CD4-positive, alpha-beta T cell treated with Interleukin-1 beta for 1 hour (primary cell): ENCODE measurements around the gene STYK1.

ENCODE experiments used
- DNase-seq, 2 donors: peaks; one replicate each; pipeline ENCODE4 v3.0.0-alpha.2; 2020 to 2022

STYK1 gene, protein sequence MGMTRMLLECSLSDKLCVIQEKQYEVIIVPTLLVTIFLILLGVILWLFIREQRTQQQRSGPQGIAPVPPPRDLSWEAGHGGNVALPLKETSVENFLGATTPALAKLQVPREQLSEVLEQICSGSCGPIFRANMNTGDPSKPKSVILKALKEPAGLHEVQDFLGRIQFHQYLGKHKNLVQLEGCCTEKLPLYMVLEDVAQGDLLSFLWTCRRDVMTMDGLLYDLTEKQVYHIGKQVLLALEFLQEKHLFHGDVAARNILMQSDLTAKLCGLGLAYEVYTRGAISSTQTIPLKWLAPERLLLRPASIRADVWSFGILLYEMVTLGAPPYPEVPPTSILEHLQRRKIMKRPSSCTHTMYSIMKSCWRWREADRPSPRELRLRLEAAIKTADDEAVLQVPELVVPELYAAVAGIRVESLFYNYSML

DNA sequence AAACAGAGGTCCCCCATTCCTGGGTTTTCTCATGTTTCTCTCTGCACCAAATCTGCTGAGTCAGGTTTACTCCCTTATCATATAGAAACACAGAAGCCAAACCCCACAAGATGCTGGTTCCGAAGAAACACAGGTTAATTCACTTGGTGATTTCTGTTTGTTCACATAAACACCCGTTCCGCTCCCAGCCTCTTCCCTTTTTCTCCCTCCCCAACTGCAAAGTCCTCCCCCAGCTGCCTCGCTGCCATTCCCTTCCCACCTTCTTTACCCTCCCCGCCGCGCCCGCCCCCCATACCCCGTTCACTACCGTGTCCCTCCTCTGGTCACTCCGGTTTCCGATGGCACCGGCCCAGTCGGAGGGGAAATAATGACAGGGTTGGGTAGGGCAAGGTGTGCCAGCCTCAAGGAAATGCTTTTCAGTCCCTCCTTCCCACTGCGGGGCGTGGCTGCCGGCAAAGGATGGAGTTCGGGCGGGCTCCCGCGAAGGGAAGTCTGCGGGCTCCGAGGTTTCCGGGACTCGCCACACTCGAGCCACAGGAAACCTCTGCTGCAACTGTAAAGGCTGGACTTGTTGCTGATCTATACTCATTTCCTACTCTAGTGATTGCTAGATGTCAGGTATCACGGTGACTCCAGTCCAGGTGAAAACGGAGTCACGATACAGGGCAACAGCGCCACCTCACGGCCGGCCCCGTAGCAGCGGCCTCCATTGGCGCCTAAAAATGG lies at the start of gene STYK1:
Gene STYK1 (minus strand): TSS at position 394 of the 726 bp plus-strand sequence. CDS start 39,434 bp downstream, outside the sequence.
- DNase-seq = peak; percentile 66 to 80

DNA sequence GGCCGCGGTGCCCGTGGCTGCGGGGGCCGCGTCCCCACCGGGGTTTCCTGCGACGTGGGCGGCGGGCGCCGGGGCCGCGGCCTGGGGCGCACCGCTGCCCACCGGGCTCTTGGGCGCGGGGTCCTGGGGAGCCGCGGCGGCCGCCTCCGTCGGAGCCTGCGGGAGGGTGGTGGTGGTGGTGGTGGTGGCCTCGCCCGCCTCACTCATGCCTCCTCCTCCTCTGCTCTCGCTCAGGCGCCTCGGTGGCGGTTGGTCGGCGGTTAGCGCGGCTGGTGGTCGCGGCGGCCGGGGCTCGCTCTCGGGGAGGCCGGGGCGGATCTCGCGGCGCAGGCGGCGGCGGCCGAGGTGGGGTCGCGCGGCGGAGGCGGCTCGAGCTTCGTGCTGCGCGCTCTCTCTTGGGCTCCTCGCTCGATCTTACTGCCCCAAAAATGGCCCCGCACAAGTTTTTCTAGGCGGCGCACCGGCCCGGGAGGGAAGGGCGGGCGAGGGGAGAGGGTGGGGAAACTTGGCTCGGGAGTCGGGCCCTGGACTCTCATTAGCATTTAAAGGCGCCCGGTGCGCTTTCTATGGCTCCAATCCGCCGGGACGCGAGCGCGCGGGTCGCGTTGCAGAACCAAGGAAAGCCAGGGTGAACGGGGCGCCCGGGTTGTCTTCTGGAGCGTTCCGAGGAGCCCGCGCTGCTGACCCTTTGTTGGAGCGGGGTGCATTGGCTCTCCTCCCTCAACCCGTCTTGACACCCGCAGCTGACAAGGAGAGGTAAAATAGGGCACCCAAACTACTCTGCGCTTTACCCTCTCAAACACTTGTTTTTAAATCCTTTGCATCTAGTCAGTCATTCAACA lies 49.3 kb upstream of the STYK1 start, which contains the start of gene YBX3:
Gene YBX3 (minus strand): TSS at position 419 of the 842 bp plus-strand sequence. CDS start 212 bp downstream, at position 207.
- DNase-seq = peak; percentile 54 to 68

GRCh38 chr12:10722502-10722904 lies 48.7 kb upstream of the STYK1 start:
- DNase-seq = peak; percentile 40 to 68

GRCh38 chr12:10721651-10722501 lies 48.0 kb upstream of the STYK1 start:
- peak; percentile 83 to 85 for DNase-seq

DNA sequence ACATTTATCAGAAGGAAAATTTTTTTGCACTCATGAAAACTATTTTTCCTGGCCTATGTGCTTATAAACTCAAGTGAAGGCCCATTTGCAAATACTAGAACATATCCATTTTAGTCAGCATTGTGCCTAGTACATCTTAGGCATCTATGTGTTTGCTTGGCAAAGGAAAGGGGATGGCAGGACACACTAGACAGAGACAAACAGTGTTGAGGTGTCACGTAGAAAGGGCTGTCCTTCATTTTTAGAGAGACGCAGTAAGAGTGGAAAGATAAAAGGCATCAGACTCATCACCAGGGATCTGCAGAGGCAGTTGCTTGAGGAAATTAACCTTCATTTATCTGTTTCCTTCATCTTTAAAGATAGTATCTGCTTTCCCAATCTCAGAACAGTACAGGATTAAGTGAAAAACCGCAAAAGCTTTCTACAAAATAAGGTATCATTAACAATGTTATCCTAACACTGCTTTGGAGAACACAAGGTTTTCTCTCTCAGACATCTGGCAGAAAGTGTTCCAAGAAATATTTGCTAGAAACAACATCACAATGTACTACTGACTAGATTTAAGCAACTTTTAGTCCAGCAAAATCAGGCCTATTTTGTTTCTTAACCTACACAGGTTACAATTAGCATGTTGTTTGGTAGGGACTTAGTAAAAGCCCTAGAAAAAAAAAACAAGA lies 47.3 kb upstream of the STYK1 start:
- no peak for DNase-seq

DNA sequence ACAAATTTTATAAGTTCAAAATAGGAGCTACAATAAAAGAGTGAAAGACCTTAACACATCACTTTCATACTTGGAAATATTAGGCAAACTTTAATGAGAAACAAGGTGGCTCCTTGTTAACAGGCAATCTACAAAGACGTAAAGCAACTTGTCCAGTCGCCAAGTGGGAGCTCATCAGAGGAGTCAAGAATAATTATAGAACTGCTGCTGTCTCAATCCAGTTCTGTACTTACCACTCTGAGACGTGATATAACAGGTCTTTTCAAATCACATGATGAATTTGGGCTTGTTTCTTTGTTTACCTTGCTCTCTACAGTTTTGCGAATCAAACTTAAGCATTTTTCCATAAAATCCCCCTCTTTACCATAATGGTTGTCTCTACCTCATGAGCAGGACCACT lies 45.6 kb upstream of the STYK1 start:
- no peak for DNase-seq

GRCh38 chr12:10718279-10718821 lies 44.5 kb upstream of the STYK1 start:
- no peak for DNase-seq

- DNase-seq = no peak
Observed at GRCh38 chr12:10717410-10717809, 43.6 kb upstream of the STYK1 start.

DNA sequence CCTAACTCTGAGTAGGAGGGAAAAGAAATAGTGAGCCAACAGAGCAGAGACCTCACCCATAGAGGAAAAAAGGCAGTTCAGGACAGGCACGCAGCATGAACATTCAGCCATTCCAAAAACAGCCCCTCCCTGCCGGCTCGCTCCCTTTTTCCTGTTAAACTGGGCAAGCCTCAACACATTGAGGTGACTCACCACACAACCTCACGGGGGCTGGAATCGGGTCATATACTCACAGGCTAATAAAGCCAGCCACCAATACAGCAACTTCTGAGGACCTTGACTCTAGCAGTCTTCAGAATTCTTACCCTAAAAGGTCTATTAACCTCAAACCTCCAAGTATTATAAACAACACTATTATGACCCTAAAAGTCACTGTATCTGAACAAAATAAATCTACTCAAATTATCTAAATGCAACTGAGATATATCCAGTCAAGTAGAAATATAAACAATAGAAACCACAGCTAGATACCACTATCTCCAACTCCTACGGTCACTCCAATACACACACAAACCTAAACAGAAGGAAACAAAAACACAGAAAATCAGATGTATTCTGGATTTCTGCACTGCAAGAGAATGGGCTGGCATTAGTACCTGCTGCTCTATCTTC lies 43.0 kb upstream of the STYK1 start:
- DNase-seq = no peak

GRCh38 chr12:10716277-10716676 lies 42.4 kb upstream of the STYK1 start:
- DNase-seq = no peak

DNA sequence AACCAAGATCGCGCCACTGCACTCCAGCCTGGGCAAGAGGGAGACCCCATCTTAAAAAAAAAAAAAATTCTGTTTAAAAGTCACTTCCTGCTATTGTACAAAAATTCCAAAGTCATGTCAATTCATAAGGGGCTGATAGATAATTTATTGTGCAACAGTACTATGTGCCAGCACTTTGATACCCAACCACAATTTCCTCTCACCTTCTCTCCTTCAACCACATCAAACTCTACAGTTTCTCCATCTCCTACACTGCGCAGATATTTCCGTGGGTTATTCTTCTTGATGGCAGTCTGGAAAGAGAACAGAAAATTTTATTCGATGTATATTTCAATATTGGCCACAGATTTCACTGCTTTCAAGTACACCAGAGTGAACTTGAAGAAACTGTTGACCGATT lies 41.6 kb upstream of the STYK1 start:
- DNase-seq = peak in 1 of 2 donors; percentile 41

- no peak for DNase-seq
Observed at GRCh38 chr12:10709808-10710207, 36.0 kb upstream of the STYK1 start.

GRCh38 chr12:10708862-10709261 lies 35.0 kb upstream of the STYK1 start:
- no peak for DNase-seq

DNA sequence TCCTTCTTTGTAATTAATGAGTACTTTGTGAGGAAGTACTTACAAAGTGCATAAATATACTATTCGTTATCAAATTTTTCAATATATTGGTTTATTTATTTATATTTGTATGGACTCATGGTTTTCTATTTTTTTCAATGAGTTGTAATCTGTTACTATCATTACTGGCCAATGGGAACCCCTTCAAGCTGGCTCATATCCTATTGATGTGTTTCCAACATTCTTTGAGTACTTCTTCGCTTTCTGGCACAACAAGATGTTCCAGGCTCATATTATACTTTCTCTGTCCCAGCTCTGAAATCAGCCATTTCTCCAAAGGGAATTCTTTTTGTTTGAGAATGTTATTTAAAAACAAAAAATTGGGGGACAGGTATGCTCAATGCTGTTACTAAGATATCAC lies 31.8 kb upstream of the STYK1 start:
- no peak for DNase-seq

- DNase-seq = no peak
Observed at GRCh38 chr12:10701843-10702242, 28.0 kb upstream of the STYK1 start.

- DNase-seq = no peak
Observed at GRCh38 chr12:10701131-10701681, 27.4 kb upstream of the STYK1 start.

DNA sequence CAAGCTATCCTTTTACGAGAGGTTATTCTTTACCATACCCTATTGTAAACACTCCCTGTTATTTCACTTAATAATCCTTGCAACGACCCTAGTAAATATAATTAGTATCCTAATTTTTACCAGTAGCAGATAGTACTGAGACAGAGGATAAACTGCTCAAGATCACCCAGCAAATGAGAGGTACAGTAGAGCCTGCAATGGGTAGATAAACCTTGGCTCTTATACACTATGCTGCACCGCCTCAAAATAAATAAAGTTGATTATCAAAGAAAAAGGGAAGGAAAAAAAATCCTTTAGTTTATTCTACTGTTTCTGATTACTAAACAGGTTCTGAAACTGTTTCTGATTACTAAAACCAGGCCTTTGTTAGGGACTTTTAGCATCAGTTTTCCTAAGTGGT lies 26.7 kb upstream of the STYK1 start:
- DNase-seq = no peak

GRCh38 chr12:10697862-10698261 lies 24.0 kb upstream of the STYK1 start:
- DNase-seq = no peak

DNA sequence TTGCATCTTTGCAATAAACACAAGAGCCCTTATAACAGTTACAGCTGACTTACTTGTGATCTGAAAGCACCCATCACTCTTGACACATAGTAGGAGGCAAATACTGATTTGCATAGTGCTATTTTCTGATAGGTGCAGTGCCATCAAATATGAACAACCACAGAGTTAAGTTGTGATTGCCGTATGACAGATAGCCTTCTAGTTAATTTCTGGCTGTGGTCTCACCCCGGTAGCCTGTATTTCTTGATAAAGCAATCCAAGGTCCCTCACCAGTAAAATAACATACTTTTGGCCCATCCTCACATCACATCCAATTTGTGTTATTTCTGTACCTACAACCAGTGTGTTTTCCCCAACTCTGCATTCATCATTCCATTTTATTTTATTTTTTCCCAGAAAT lies 23.3 kb upstream of the STYK1 start:
- no peak for DNase-seq

- no peak for DNase-seq
Observed at GRCh38 chr12:10690906-10691305, 17.1 kb upstream of the STYK1 start.
